HepG2 (cell line): Measurements from ENCODE around the gene NUP54. TPM values are rescaled to one million over a fixed set of nuclear protein-coding genes. Genes with fewer than 3 reads are reported as not detected.

Experiments used
- ATAC-seq: fragments of 200-7000 bp; cut with Tn5 transposase; 3 replicates; pipeline ENCODE4 v1.9.1; 2020; ENCODE audit warnings: mild to moderate bottlenecking, moderate library complexity
- BruUV-seq: library from RNA; stranded (reverse); fragments of 400-500 nt; replicated peaks from 2 replicates; lab custom pipeline; 2021; lab: Mats Ljungman, UMichigan
- CTCF ChIA-PET: fragments of 300-600 bp; formaldehyde crosslinking; extraction: SDS; loops from one replicate; lab custom pipeline; 2021; ENCODE audit warnings: low total read pairs, inconsistent platforms, low intra/inter-chr PET ratio; lab: Yijun Ruan, JAX
- POLR2A ChIA-PET: fragments of 350-600 bp; sonication (Branson Sonifier 250); formaldehyde crosslinking; loops from one replicate; lab custom pipeline; 2020; ENCODE audit warnings: antibody characterized with exemption, inconsistent platforms; lab: Yijun Ruan, JAX
- DNase-seq: peaks from one replicate; pipeline ENCODE4 v3.0.0-alpha.2; 2015; ENCODE audit warnings: low spot score
- FAIRE-seq: peaks from 3 replicates; lab custom pipeline; 2011; peaks lifted over from hg19 to GRCh38; lab: Jason Lieb, UNC
- H2AFZ ChIP-seq: one replicate; pipeline ENCODE4 v1.6.1; 2011; ENCODE audit warnings: low read length, inconsistent platforms
- H3K27ac ChIP-seq: fragments of 300-600 bp; 3 replicates; pipeline ENCODE4 v1.8.0; 2011; ENCODE audit warnings: mixed run types, mild to moderate bottlenecking, mixed read lengths, low read length, inconsistent platforms; ENCODE audit not compliant: insufficient read depth; ENCODE audit errors: extremely low read length
- H3K27me3 ChIP-seq, 2 experiments: fragments of 200-600 bp in 1 of 2; 2 replicates in 1 of 2; 3 replicates in 1 of 2; pipeline versions ENCODE4 v1.6.0 to v1.8.0; 2011; ENCODE audit warnings: low read length in 2 of 2, mild to moderate bottlenecking in 2 of 2, moderate library complexity in 2 of 2, inconsistent platforms in 1 of 2; ENCODE audit not compliant: insufficient read depth in 2 of 2, control insufficient read depth in 1 of 2
- H3K36me3 ChIP-seq, 2 experiments: fragments of 200-600 bp in 1 of 2; replicated peaks in 1 of 2; 2 replicates in 1 of 2; 3 replicates in 1 of 2; pipeline versions ENCODE4 v1.5.1 to v1.8.0; 2011; ENCODE audit warnings: low read length in 2 of 2, inconsistent platforms in 1 of 2; ENCODE audit not compliant: insufficient read depth in 2 of 2, control insufficient read depth in 1 of 2
- H3K4me1 ChIP-seq: 2 replicates; pipeline ENCODE4 v1.5.1; 2012; ENCODE audit warnings: low read length, inconsistent platforms; ENCODE audit not compliant: insufficient read depth
- H3K4me2 ChIP-seq: 2 replicates; pipeline ENCODE4 v1.6.0; 2011; ENCODE audit warnings: low read depth, low read length, inconsistent platforms
- H3K4me3 ChIP-seq, 3 experiments: fragments of 200-600 bp in 1 of 3; sonication (generic), shearing (Covaris generic) in 1 of 3; replicated peaks in 1 of 3; 2 replicates each; pipeline ENCODE4 v1.5.1; 2011 to 2016; ENCODE audit warnings: low read length in 3 of 3, inconsistent platforms in 2 of 3, low read depth in 2 of 3, mild to moderate bottlenecking in 2 of 3, control low read depth in 1 of 3, mixed read lengths in 1 of 3; ENCODE audit not compliant: insufficient read depth in 1 of 3
- H3K79me2 ChIP-seq: one replicate; pipeline ENCODE4 v1.6.1; 2011; ENCODE audit warnings: low read length, inconsistent platforms; ENCODE audit not compliant: insufficient read depth
- H3K9ac ChIP-seq: 2 replicates; pipeline ENCODE4 v1.6.0; 2011; ENCODE audit warnings: mild to moderate bottlenecking, low read depth, low read length, inconsistent platforms; ENCODE audit not compliant: insufficient read depth
- H3K9me3 ChIP-seq: 2 replicates; pipeline ENCODE4 v1.5.1; 2012; ENCODE audit warnings: mild to moderate bottlenecking, low read length
- H4K20me1 ChIP-seq: 2 replicates; pipeline ENCODE4 v1.6.0; 2011; ENCODE audit warnings: inconsistent platforms, mild to moderate bottlenecking, low read length, moderate library complexity; ENCODE audit not compliant: insufficient read depth
- ATAD3A ChIP-seq: sonication (generic); formaldehyde crosslinking; IDR thresholded peaks from 2 replicates; pipeline ENCODE4 v1.4.0; 2020; ENCODE audit warnings: missing genetic modification reagents
- CENPX ChIP-seq: sonication (generic); formaldehyde crosslinking; IDR thresholded peaks from 2 replicates; pipeline ENCODE4 v1.9.0; 2021; ENCODE audit warnings: mild to moderate bottlenecking, missing genetic modification reagents, moderate library complexity
- FIP1L1 ChIP-seq: fragments of 200-400 bp; formaldehyde crosslinking; IDR thresholded peaks from 2 replicates; pipeline ENCODE4 v1.6.1; 2018; ENCODE audit warnings: low read depth, mild to moderate bottlenecking, low read length, moderate library complexity, borderline replicate concordance; ENCODE audit not compliant: insufficient read depth
- KLF11 ChIP-seq: IDR thresholded peaks from 2 replicates; pipeline ENCODE4 v1.6.1; 2016; ENCODE audit warnings: missing compliant biosample characterization
- NFE2L1 ChIP-seq: sonication (generic); formaldehyde crosslinking; IDR thresholded peaks from 2 replicates; pipeline ENCODE4 v1.4.0; 2020; ENCODE audit warnings: missing genetic modification reagents, mild to moderate bottlenecking, borderline replicate concordance
- NONO ChIP-seq, 2 experiments: fragments of 450-650 bp in 1 of 2; sonication (generic) in 1 of 2; formaldehyde crosslinking in 1 of 2; IDR thresholded peaks in 1 of 2; conservative IDR thresholded peaks in 1 of 2; 2 replicates each; pipeline versions ENCODE4 v1.6.1 to v1.8.0; 2017 to 2022; ENCODE audit warnings: mild to moderate bottlenecking in 1 of 2, missing genetic modification reagents in 1 of 2, moderate library complexity in 1 of 2
- PPARG ChIP-seq: conservative IDR thresholded peaks from 2 replicates; pipeline ENCODE4 v1.6.1; 2016; ENCODE audit warnings: missing biosample characterization, missing genetic modification reagents
- SAP130 ChIP-seq: IDR thresholded peaks from 2 replicates; pipeline ENCODE4 v1.6.1; 2016; ENCODE audit warnings: low read depth
- SOX13 ChIP-seq, 3 experiments: fragments of 450-650 bp in 1 of 3; sonication (generic) in 1 of 3; formaldehyde crosslinking in 1 of 3; IDR thresholded peaks in 2 of 3; conservative IDR thresholded peaks in 1 of 3; 2 replicates each; pipeline versions ENCODE4 v1.5.0 to v1.6.1; 2016 to 2020; ENCODE audit warnings: antibody characterized with exemption in 1 of 3, mild to moderate bottlenecking in 1 of 3, missing compliant biosample characterization in 1 of 3, missing genetic modification reagents in 1 of 3, moderate library complexity in 1 of 3
- SYNCRIP ChIP-seq: fragments of 200-400 bp; formaldehyde crosslinking; IDR thresholded peaks from 2 replicates; pipeline ENCODE4 v1.6.1; 2018; ENCODE audit warnings: mild to moderate bottlenecking, low read depth, low read length; ENCODE audit not compliant: insufficient read depth
- TMF1 ChIP-seq: sonication (generic); formaldehyde crosslinking; IDR thresholded peaks from 2 replicates; pipeline ENCODE4 v1.8.1; 2022; ENCODE audit warnings: low read depth, missing genetic modification reagents
- U2AF1 ChIP-seq: fragments of 200-400 bp; formaldehyde crosslinking; optimal IDR thresholded peaks from 2 replicates; pipeline ENCODE3; 2017; ENCODE audit warnings: mild to moderate bottlenecking, low read depth, low read length
- ZMYM3 ChIP-seq: sonication (generic); formaldehyde crosslinking; IDR thresholded peaks from 2 replicates; pipeline ENCODE4 v1.5.1; 2020; ENCODE audit warnings: mild to moderate bottlenecking, missing genetic modification reagents
- ZNF607 ChIP-seq: sonication (generic); formaldehyde crosslinking; IDR thresholded peaks from 2 replicates; pipeline ENCODE4 v1.5.1; 2020; ENCODE audit warnings: missing genetic modification reagents, mild to moderate bottlenecking, borderline replicate concordance
- WGBS: methylation state at CpG from one replicate; pipeline ENCODE4 v1.1.6; 2017; ENCODE audit warnings: low lambda C conversion rate; 5-methylcytosine and 5-hydroxymethylcytosine counted together
- in situ Hi-C: cut with HindIII; loops from 2 replicates; pipeline ENCODE4 v1.10.0; 2017; ENCODE audit warnings: low pct_unique_long_range_greater_than_20kb; ENCODE audit not compliant: extremely low pct_ligation_motif_present
- intact Hi-C: fragments of 100-400 bp; cut with micrococcal nuclease; formaldehyde crosslinking; loops from one replicate; pipeline ENCODE4 v1.10.0; 2022; ENCODE audit not compliant: unreplicated experiment
- polyA plus RNA-seq, 8 experiments: library from polyadenylated mRNA; depleted of rRNA in 3 of 8; stranded (reverse) in 7 of 8; unstranded in 1 of 8; fragments of >200 nt; fragmentation: Illumina TruSeq in 4 of 8; extraction: Trizol in 4 of 8; gene quantifications; 2 replicates each; pipeline versions ENCODE4 v1.2.1 to v1.2.3, GENCODE V29; 2011 to 2016; ENCODE audit warnings: low read depth in 4 of 8, missing spikeins in 1 of 8, mixed read lengths in 1 of 8; ENCODE audit not compliant: insufficient read depth in 1 of 8
- total RNA-seq, 5 experiments: library from RNA; depleted of rRNA; stranded (reverse); fragments of >200 nt; fragmentation: Illumina TruSeq; extraction: Trizol; gene quantifications; 2 replicates each; pipeline ENCODE4 v1.2.3, GENCODE V29; 2016; ENCODE audit warnings: low read depth in 1 of 5
- TF ChIP-seq, protein P1 (sequence below): sonication (generic); formaldehyde crosslinking; IDR thresholded peaks from 2 replicates; pipeline ENCODE4 v1.4.0; 2020; ENCODE audit warnings: missing genetic modification reagents
- TF ChIP-seq, protein P2 (sequence below): sonication (generic); formaldehyde crosslinking; IDR thresholded peaks from 2 replicates; pipeline ENCODE4 v1.8.1; 2023; ENCODE audit warnings: mild to moderate bottlenecking, inconsistent platforms, moderate library complexity, missing genetic modification reagents, borderline replicate concordance
- TF ChIP-seq, protein P3 (sequence below): sonication (generic); formaldehyde crosslinking; IDR thresholded peaks from 2 replicates; pipeline ENCODE4 v1.4.0; 2020; ENCODE audit warnings: missing genetic modification reagents

NUP54 gene
- total and polyA plus RNA-seq, 2 of the 13 experiments (the other 11 are each of a cell fraction or from before 2014, with no cell fraction given) = 36.1 to 69.3 TPM

DNA sequence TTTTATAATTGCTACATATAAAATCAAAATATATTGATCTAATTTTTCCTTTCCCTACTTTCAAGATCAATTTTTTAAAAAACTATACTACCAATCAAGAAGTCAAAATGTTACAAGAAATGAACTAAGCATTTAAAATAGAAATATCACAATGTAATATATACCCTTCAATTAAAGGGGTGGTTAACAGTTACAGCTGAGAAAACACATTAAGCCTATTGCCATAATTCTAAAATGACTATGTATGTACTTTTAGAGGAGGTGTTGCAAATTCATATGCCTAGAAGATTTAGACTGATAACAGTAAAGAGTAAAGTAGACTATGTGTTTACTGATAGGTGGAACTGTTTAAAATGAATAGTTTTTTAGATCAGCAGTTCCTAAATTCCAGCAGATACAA, 3.7 kb downstream of the NUP54 start (continued):
- TF ChIP-seq U2AF1 = no peak
- no peak for TF ChIP-seq SOX13 (IDR thresholded peaks at IDR 0.05)
- no peak for TF ChIP-seq SOX13 (CRISPR knock-in tag; conservative IDR thresholded peaks at IDR 0.05 in 1 of 2, IDR thresholded peaks at IDR 0.05 in 1 of 2)
- no peak for TF ChIP-seq SAP130 (CRISPR knock-in tag)
- no peak for TF ChIP-seq ZNF607 (CRISPR knock-in tag)
- TF ChIP-seq TMF1 (CRISPR knock-in tag) = no peak
- TF ChIP-seq, protein P1, sequence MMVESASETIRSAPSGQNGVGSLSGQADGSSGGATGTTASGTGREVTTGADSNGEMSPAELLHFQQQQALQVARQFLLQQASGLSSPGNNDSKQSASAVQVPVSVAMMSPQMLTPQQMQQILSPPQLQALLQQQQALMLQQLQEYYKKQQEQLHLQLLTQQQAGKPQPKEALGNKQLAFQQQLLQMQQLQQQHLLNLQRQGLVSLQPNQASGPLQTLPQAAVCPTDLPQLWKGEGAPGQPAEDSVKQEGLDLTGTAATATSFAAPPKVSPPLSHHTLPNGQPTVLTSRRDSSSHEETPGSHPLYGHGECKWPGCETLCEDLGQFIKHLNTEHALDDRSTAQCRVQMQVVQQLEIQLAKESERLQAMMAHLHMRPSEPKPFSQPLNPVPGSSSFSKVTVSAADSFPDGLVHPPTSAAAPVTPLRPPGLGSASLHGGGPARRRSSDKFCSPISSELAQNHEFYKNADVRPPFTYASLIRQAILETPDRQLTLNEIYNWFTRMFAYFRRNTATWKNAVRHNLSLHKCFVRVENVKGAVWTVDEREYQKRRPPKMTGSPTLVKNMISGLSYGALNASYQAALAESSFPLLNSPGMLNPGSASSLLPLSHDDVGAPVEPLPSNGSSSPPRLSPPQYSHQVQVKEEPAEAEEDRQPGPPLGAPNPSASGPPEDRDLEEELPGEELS (CRISPR knock-in tag) = no peak
- no peak for TF ChIP-seq KLF11 (CRISPR knock-in tag)
- TF ChIP-seq, all 625 proteins: peak for 0

DNA sequence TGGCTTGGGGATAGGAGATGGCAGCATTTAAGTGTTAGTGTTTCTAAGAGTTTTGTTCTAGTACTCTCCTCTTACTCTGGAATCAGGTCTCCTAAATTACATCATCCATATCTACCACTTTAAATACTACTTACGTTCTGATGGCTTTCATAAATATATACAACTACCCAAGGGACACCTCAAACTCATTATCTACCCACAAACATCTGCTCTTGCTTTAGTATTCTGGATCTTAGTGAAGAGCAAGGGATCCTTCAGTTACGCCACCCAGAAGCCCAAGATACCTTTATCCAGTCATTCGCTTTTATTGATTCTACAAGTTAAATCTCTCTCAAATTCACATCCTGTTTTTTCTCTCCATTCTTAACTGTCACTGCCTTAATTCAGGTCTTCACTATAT, 7.0 kb downstream of the NUP54 start:
- no peak for ATAC-seq
- Histone ChIP-seq H3K4me1 (peaks cover 10% of the 10 kb centered on the region), H4K20me1 (0 out of 2 replicates have a peak, but pooled peaks cover 3% of the 10 kb centered on the region), H3K4me2 (no peak overlapping the region), H3K4me3 (no peak overlapping the region), H3K79me2 (peaks cover 58% of the 10 kb centered on the region), H3K9ac (no peak overlapping the region), H3K36me3 (peaks cover 6 to 56% of the 10 kb centered on the region in 2 experiments), H3K9me3 (no peaks in the 10 kb centered on the region), H2AFZ (no peak overlapping the region), H3K27me3 (no peaks in the 10 kb centered on the region), H3K27ac (no peak overlapping the region)
- FAIRE-seq = no peak
- no TSS peak for BruUV-seq
- CTCF ChIA-PET = no interaction called here
- WGBS = 96% methylated on average over 3 of the region's 3 CpGs
- POLR2A ChIA-PET = no interaction called here
- in situ Hi-C loops = no loop called here
- intact Hi-C loops = no loop called here
- DNase-seq = no peak
- TF ChIP-seq, protein P2, sequence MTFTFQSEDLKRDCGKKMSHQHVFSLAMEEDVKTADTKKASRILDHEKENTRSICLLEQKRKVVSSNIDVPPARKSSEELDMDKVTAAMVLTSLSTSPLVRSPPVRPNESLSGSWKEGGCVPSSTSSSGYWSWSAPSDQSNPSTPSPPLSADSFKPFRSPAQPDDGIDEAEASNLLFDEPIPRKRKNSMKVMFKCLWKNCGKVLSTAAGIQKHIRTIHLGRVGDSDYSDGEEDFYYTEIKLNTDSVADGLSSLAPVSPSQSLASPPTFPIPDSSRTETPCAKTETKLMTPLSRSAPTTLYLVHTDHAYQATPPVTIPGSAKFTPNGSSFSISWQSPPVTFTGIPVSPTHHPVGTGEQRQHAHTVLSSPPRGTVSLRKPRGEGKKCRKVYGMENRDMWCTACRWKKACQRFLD (CRISPR knock-in tag) = no peak
- no peak for TF ChIP-seq ATAD3A (CRISPR knock-in tag)
- no peak for TF ChIP-seq SYNCRIP
- no peak for TF ChIP-seq PPARG
- TF ChIP-seq ZMYM3 (CRISPR knock-in tag) = no peak
- TF ChIP-seq, protein P3, sequence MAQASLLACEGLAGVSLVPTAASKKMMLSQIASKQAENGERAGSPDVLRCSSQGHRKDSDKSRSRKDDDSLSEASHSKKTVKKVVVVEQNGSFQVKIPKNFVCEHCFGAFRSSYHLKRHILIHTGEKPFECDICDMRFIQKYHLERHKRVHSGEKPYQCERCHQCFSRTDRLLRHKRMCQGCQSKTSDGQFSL (CRISPR knock-in tag) = no peak
- TF ChIP-seq FIP1L1 = no peak
- TF ChIP-seq SAP130 (CRISPR knock-in tag) = no peak
- no peak for TF ChIP-seq NFE2L1 (CRISPR knock-in tag)
- TF ChIP-seq NONO (IDR thresholded peaks at IDR 0.05) = no peak
- TF ChIP-seq NONO (CRISPR knock-in tag; conservative IDR thresholded peaks at IDR 0.05) = no peak
- TF ChIP-seq CENPX (CRISPR knock-in tag) = no peak
